Activated T-cell treated with anti-CD3 and anti-CD28 coated beads for 1 hour (primary cell): Measurements from ENCODE around the gene LPP.
"Not testable (repeated sequence)": the region's sequence is repeated elsewhere in the genome, so short reads cannot be mapped to it uniquely, and the experiment has no call there.

Source experiments
- DNase-seq: peaks from one replicate; pipeline ENCODE4 v3.0.0-alpha.2; 2020; ENCODE audit warnings: low read depth

The LPP gene

DNA sequence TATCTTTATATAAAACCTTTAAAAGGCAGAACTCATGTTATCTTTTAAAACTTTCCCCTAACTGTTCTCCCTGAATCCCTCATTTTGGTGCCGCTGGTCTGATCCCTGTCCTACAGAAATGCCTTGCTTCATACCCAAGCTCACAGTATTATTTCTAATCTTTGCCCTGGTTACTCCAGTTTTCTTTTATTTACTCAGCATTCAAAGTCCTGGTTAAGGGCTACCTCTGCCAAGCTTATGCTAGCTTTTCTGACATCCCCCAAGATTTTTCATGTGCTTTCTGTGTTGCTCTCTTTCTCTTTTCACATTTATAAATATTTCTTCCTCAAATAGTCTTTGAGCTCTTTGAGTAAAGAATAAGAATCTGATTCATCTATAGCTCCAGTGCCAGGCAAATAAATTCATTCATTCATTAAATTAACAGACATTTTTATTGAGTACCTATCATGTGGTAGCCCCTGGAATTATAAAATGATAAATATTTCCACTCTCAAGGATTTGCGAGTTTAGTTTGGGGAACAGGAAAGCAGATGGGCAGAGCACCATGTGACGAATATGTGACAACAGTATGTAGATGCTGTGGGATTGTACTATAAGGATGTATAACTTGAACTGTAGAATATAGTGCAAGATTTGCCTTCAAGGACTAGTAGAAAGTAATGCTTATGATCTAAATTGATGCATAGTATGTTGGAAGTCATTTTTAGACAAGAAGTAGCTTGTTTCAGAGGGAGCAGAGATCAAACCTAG, 247.5 kb downstream of the LPP start:
- no peak for DNase-seq

DNA sequence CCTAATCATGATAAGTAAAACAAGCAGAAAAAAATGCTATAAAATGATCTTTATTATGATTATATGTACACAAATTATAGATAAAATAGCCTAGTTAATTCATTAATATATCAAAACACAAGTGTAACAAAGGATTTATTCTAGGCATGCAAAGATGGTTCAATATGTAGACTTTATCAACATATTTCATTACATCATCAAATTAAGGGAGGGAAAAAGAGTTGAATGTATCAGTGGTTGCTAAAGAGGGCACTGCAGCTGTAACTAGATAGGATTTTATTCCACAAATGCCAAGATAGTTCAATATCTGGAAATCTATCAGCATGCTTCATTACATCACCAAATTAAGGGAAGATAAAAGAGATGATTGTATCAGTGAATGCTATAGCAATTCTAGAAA, 248.3 kb downstream of the LPP start:
- no peak for DNase-seq

DNA sequence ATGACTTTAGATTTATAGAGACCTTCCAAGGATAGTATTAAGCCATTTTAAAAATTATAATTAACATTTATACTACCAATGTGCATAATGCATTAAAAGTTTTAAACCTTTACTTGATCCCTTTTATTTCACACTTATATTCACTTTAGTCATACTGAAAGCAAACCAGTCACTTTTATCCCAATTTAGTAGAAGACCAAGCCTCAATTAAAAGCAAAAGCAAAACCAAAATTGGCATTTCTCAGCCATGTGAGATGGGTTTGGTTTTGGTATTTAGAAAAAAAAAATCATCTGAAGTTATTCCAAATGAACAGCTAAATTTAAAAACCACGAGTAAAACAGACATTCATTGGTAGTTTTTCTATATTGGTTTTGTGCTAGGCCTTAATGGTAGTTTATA, 249.4 kb downstream of the LPP start:
- DNase-seq: no peak

DNA sequence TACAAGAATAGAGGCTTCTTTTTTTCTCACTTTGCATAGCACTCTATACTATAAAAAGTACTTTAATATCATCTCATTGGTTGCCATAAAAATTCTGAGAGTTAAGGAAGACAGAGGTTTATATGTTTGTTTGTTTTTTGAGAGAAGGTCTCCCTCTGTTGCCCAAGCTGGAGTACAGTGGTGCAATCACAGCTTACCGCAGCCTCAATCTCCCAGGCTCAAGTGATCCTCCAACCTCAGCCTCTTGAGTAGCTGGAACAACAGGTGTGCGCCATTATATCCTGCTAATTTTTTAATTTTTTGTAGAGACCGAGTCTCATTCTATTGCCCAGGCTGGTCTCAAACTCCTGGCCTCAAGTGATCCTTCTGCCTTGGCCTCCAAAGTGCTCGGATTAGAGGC, 250.2 kb downstream of the LPP start:
- no peak for DNase-seq

DNA sequence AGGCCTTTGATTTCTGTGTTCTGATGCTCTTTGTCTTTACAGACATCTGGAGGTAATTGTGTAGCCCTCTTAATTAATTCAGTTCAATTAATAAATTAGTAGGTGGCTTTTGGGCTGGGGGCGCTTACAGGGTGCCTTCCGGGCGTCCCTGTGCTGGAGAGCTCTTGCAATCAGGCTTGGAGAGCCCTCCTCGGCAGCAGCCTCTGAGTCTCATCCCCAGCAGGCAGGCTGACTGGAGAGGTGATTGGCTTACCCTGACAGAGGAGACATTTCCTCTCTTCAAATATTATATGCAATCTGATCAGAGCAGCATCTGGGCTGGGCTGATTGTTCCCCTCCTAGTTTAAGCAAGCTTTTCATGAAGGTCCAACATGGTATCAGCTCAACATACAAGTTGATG, 250.7 kb downstream of the LPP start:
- DNase-seq: no peak

DNA sequence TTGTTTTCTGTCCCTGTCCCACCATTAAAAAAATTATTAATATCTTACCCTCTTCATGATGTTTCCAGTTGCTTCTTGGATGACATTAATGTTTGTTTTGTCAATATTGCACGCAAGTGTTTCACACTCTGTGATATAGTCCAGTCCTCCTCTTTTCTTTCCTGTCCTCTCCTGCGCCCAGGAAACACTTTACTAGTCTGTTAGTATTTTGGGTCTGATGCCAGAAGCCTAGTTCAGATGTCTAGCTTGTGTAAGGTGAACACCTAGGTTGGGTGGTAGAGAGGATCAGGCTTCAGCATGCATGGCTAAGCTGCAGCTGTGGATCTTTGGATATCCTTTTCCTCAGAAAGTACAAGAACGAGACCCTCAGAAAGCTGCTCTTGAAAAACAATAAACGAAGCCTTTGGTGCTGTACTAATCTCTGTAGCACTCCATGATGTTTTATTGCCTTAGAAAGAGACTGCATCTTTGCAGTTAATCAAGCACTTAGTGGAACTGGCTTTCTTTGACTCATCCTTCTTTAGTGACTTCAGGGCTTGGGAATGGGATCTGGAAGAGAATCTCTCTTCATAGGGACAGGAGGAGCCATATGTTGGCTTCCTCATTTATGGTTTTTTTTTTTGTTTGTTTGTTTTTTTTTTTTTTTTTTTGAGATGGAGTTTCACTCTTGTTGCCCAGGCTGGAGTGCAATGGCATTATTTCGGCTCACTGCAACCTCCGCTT, 253.4 kb downstream of the LPP start:
- no peak for DNase-seq

DNA sequence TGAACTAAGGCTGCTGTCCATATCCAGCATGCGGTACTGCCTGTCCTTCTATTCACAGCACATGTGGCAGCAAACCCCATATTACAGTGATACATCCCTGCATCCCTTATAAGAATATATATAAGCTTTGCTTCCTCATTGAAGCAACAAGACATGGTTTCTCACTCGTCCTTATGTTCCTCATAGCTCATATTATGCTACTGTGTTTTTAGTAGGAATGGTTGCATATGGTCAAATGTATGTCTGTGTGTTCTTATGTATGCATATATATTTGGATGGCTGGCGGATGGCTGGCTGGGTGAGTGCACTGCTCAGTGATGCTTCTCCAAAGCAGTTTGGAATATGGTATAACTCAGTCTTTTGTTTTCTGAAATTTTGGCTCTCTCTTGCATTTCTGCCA, 254.9 kb downstream of the LPP start:
- DNase-seq: no peak

DNA sequence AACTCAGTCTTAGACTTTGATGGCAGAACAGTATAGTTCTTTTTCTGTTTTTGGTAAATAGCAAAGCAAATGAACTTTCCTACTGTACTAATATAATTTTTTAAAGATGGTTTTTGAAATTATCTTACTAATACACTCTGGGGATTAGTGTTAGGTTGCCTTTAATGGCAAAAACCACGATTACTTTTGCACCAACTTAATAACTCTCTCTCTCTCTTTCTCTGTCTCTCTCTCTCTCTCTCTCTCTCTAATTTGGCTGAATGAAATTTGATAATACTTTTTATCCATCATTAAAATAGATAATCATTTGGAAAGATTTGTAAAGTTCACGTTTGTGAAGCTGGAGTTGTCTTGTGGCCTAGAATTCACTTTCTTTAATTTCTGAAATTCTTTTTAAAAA, 257.8 kb downstream of the LPP start:
- DNase-seq: no peak

DNA sequence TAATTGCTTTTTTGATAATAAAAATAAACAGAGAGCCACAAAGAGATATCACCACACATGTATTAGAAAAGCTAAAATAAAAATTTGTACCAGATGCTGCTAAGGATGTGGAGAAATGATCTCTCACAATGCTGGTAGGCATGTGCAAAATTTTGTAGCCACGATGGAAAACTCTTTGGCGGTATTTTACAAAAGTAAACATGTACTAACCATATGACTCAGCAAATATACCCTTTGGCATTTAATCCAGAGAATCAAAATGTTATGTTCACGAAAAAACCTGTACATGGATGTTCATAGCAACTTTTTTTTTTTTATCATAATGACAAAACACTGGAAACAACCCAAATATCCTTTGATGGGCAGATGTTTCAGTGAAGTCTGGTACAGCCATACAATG, 261.2 kb downstream of the LPP start:
- no peak for DNase-seq

DNA sequence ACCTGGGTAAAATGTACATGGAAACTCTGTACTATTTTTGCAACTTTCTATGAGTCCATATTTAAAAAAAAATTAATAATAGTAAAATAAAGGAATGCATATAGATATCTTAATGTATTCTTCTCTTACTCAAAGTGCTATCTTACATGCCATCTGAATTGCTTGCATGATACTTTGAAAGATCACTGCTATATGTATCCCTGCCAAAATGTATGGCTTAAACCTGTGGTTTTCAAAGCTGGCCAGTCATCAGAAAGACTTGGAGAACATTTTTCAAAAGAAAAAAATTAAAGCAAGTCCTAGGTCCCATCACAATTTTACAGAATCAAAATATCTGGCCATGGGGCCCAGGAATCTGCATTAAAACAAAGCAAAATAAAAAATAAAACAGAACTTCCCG, 262.1 kb downstream of the LPP start:
- no peak for DNase-seq

DNA sequence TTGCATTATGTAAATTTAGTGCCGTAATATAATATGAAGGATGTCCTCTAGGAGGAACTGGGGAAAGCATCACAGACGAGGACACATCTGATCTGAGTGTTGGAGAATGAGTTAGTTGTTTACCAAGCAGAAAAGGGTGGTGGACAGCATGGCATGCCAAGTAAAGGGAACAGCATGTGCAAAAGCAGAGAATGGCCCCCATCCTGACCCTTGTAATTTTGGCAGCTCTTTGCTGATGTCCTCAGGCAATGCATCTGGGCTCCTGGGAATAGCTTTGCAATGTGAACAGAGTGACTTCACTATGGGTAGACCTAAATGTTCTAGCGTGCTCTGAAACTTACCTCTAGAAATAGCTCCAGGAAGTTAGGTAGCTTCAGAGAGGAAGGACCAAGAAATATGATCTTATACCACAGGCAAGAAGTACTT, 263.3 kb downstream of the LPP start:
- DNase-seq: no peak

DNA sequence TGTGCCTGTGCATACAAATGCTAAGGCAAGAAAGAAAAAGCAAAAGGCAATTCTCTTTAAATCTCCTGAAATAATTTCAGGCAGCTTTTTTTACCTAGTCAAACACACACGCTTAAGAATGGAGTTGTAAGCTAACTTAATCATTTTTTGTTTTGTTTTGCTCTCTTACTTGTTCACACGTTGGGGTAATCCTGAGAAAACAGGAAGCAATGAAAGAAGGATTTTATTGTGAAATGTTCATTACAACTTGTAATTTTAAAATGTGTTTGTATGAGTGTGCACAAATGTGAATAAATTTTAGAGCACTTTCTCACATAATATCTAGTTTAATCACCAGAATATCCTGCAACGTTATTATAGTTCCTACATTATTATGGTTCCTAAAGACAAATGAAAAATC, 263.8 kb downstream of the LPP start:
- no peak for DNase-seq

DNA sequence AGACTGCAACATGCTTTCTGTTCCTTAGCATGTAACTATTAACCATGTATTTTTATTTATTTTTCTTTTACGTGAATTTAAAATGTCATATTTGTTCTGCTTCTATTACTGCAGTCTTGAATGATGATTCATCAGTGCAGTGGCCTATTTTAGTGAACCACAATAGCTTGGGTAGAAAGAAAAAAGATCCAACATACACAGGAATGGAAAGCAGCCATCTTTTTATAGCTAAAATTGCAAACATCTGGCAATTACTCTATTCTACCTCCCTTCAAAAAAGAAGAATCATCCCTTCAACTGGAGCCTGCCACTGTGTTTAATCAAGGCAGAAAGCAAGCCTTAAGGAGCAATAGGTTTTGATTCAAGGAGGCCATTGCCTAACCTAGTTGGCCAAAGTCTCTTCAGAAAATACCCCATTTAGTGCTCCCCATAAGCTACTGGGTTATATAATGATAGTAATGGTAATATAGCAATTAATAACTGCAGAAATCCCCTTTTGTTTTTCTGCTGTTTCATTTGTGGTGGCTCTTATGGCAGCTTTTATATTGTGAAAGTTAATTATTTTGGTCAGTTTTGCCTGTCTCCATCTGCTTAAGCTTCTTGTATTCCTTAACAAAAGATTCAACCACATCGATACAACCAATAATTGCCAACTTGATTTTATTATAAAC, 267.3 kb downstream of the LPP start:
- no peak for DNase-seq

DNA sequence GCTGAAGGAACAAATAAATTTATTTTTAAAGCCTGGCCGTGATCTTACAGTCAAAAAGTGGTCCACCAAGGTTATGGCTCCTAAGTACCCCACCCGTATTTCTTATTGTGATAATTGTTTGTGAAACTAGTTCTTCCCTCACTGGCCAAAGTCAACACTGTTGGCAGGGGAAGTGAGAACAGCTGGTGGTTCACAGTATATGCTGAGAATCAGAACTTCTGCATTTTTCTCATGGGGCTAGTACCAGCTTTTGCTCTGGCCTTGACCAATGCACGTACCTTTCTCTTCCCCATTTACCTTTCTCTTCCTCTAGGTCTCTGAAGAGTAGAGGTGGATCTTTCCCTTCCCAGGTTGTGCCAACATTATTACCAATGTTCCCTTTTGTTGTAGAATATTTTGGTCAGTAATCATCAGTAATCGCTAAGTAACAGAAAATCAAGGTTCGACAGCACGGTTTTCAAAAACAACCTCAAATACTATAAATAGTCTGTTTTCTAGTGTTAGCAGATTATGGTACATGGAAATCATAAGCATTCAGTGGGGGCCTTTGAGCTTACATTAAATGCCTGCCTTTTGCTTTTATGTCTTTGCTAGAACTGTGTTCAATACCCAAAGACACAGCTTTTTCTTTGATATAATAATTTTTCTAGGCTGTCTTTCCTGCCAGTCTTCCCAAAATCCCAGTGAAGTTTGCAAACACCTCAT, 268.0 kb downstream of the LPP start:
- DNase-seq: no peak

DNA sequence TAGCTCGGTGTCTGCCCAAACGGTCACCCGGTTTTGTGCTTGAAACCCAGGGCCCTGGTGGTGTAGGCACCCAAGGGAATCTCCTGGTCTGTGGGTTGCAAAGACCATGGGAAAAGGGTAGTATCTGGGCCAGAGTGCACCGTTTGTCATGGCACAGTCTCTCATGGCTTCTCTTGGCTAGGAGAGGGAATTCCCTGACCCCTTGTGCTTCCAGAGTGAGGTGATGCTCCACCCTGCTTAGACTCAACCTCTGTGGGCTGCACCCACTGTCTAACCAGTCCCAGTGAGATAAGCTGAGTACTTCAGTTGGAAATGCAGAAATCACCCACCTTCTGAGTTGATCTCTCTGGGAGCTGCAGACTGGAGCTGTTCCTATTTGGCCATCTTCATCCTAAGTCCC, 274.0 kb downstream of the LPP start:
- DNase-seq: not testable (repeated sequence)

DNA sequence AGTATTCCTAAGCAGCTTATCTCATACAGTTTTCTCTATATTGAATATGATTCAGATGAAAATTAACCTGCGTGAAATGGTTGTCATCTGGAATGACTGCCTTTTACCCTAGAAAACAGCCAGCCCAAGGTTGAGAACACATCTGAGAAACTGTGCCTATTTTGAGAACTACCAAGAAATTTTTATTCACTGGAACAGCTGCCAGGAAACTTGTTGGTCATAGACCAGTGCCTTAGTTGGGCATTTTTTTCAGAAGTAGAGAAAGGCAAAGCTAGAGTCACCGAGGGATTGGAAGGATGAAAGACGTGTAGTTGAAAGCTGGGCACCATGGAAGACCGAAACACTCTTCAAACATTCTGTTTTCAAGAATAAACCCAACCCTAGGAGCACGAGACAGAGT, 277.1 kb downstream of the LPP start:
- no peak for DNase-seq

DNA sequence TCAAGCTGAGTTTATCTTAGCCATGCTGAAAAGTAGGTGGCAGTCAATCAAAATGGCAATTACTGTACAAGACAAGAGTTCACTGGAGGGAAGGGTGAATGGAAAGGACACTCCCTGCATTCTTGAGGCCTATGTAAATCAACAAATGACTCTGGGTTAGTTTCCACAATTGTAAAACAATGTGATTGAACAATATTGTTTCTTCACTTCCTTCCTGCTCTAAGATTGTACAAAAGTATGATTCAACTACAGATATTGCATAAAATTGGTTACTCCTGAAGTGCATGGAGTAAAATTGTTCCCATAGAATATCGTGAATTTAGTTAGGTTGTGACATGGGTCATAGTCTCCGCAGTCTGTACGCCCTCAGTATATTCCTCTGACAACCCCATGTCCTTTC, 277.6 kb downstream of the LPP start:
- no peak for DNase-seq

DNA sequence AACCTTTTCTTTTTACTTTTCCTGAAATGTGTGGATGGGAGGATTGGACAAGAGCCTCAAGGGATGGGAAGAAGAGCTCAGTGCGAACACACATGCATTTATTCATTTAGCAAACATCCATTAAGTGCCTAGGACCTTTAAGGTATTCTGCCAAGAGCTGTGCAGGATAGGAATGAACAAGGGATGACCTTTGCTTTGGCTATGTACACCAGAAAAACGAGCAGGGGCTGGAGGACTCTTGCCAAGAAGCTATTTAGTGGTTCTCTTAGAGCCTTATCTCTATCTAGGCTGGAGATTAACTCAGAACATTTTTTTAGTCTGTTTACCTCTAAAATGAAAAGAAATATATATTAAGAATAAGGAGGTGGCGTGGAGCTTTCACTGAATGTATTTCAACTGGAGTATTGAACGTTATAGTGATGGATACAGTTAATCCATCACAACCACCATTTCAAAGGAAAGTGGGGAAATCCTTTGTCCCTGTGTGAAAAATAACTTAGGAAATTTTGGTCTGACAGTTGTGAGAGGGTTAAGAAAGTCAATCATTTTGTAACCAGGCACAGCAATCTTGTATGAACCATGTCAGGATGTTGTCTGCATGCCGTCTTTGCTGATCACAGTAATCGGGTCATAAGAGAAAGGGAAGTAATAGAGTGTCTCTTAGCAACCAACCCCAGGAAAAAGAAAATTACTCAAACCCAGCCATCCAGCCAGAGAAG, 279.0 kb downstream of the LPP start:
- no peak for DNase-seq

DNA sequence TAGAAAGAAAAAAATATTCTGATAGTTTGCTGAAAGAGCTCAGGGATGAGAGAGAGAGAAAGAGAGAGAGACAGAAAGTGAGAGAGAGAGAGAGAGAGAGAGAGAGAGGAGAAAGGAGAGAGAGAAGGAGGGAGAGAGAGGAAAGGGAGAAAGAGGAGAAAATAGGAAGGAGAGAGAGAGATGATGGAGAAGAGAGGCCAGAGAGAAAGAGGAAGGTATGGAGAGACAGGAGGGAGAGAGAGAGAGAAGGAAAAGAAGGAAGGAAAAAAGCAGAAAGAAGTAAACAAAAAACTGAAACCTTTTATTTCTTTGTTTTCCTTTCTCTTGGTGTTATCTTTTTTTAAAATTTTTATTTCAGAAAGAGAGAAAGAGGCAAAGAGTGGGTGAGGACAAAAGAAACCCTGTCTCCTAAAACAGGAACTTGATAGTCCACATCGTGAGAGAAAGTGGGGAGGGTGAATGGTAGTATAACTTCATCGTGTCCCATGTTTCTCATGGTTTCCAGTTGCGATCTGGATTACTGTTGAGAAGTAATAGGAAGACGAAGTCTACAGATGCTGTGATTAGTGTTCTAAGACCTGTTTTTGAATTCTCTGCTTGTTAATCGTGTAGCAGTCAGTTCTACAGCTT, 279.7 kb downstream of the LPP start:
- DNase-seq: no peak

DNA sequence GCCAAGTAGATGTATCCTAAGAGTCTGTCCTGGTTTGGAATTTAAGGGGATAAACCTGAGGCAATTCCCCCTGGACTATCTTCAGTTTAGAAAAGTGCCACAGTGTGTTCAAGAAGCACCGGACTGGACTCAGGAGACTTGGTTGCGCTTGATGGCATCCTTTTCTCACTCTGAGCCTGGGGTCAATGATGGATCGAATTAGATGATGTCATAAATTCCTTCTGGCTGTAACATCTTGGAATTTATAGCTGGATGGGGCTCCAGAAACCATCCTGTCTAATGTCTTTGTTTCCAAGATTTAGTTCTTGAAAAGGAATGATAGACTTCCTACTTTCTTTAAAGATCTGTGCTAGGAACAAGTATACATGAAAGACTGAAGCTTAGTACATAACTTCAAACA, 280.6 kb downstream of the LPP start:
- no peak for DNase-seq

DNA sequence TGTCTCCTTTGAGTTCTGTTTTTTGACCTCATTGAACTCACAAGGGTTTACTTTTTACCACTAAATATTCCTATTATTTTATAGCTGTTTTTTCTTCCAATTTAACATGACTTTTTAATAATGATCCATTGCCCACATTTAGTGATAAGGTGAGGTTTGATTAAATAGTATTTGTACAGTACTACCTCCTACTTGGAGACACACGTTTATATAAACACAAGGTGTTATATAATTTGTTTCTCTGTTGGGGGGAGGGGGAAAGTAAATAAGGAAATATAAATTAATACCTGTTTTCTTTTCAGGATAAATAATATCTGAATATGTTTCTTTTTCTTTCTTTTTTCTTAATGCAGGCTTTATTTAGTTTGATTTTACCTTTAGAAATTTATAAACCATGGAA, 281.3 kb downstream of the LPP start:
- no peak for DNase-seq

DNA sequence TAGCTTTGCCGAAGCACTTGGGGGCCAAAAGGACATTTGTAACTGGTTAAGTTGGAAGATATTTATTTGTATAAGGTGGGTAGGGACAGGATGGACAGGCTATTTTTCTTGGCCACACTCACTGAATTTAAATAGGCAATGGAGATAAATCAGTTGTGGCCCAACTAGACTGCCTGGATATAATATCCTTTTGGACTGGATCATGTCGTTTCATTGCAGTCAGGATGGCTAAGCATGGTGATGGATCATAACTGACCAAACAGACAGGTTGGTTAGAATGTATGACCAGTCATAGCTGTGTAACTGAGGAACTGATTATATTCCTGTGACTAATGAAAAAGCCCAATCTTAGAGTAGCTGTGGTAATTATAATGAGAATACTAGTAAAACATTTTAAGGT, 284.0 kb downstream of the LPP start:
- no peak for DNase-seq
